Adrenal gland (tissue), 5 donors: ENCODE data around the gene TRAPPC14.

ENCODE experiments used
- CTCF ChIP-seq, 6 experiments: fragments of 450-650 bp in 4 of 6; fragments of 200-600 bp in 2 of 6; sonication (generic) in 1 of 6; IDR thresholded peaks; 1 replicate in 5 of 6; 2 replicates in 1 of 6; pipeline versions ENCODE4 v1.5.1 to v1.8.0; 2016 to 2021; ENCODE audit warnings: antibody characterized with exemption in 6 of 6, mild to moderate bottlenecking in 2 of 6, moderate library complexity in 1 of 6
- POLR2A ChIP-seq, 2 donors: fragments of 450-650 bp; IDR thresholded peaks; one replicate each; pipeline ENCODE4 v1.6.1; 2017; ENCODE audit warnings: antibody characterized with exemption in 2 of 2, mild to moderate bottlenecking in 2 of 2, moderate library complexity in 1 of 2
- donor health status: DM: no; HTN: no; CAD: no.

- TF ChIP-seq CTCF (IDR thresholded peaks at IDR 0.05) (no peak), POLR2A (IDR thresholded peaks at IDR 0.05) (no peak)
Observed at GRCh38 chr7:100152937-100153666, 5.4 kb downstream of the TRAPPC14 start.
